Measurements from ENCODE around the gene ANKRD44. TPM values are rescaled to one million over a fixed set of nuclear protein-coding genes. Genes with fewer than 3 reads are reported as not detected.

ANKRD44 gene
- total RNA-seq, 1 donor from 2014 or later = 11.2 TPM

- H3K27ac Mint-ChIP-seq (ENCODE audit: unreplicated experiment) = no peak overlapping the region
- DNase-seq (ENCODE audit: low read depth, low spot score) = no peak
- H3K36me3 Mint-ChIP-seq (ENCODE audit: low read depth) = no peaks in the 10 kb centered on the region
- H3K9me3 Mint-ChIP-seq = peaks cover 6% of the 10 kb centered on the region
- peaks cover 18% of the 10 kb centered on the region for H3K4me1 Mint-ChIP-seq
- no peak overlapping the region for H3K4me3 Mint-ChIP-seq
- TF ChIP-seq, protein P1, sequence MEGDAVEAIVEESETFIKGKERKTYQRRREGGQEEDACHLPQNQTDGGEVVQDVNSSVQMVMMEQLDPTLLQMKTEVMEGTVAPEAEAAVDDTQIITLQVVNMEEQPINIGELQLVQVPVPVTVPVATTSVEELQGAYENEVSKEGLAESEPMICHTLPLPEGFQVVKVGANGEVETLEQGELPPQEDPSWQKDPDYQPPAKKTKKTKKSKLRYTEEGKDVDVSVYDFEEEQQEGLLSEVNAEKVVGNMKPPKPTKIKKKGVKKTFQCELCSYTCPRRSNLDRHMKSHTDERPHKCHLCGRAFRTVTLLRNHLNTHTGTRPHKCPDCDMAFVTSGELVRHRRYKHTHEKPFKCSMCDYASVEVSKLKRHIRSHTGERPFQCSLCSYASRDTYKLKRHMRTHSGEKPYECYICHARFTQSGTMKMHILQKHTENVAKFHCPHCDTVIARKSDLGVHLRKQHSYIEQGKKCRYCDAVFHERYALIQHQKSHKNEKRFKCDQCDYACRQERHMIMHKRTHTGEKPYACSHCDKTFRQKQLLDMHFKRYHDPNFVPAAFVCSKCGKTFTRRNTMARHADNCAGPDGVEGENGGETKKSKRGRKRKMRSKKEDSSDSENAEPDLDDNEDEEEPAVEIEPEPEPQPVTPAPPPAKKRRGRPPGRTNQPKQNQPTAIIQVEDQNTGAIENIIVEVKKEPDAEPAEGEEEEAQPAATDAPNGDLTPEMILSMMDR (conservative IDR thresholded peaks at IDR 0.05) = no peak
- no peaks in the 10 kb centered on the region for H3K27me3 Mint-ChIP-seq (ENCODE audit: low read depth)
Measured at GRCh38 chr2:196968516-196968915, 342.1 kb downstream of the ANKRD44 start.

DNA sequence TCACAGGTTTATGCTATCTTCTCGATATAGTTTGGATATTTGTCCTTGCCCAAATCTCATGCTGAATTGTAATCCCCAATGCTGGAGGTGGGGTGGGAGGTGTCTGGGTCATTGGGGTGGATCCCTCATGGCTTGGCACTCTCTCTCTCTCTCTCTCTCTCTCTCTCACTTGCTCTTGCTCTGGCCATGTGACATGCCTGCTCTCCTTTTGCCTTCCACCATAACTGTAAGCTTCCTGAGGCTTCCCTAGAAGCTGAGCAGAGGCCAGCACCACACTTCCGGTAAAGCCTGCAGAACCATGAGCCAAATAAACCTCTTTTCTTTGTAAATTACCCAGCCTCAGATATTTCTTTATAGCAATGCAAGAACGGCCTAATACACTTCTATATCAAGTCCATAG is 342.8 kb downstream of the ANKRD44 start:
- TF ChIP-seq, protein P1 (conservative IDR thresholded peaks at IDR 0.05) = no peak
- no peak overlapping the region for H3K27ac Mint-ChIP-seq (ENCODE audit: unreplicated experiment)
- H3K36me3 Mint-ChIP-seq (ENCODE audit: low read depth) = no peaks in the 10 kb centered on the region
- DNase-seq (ENCODE audit: low read depth, low spot score) = no peak
- H3K4me3 Mint-ChIP-seq = no peak overlapping the region
- peaks cover 18% of the 10 kb centered on the region for H3K4me1 Mint-ChIP-seq
- no peaks in the 10 kb centered on the region for H3K27me3 Mint-ChIP-seq (ENCODE audit: low read depth)
- peaks cover 6% of the 10 kb centered on the region for H3K9me3 Mint-ChIP-seq

DNA sequence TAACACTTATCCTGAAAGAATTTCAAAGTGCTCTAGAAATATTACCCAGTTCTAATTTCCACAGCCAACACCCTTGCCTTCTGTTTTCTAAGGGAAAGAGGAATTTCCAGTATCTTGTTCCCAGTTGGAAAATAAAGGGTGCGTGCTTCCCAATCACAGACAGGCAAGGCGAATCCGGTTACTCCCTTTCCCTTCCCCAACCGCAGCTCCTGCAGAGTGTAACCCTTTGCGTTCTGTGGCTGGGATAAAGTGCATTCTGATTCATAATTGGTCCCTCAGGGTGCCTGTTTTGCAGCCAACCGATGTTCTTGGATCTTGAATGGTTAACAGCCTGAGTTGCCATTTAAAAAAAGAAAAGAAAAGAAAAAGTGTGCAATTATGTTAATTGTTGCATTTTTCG is 343.5 kb downstream of the ANKRD44 start:
- H3K27me3 Mint-ChIP-seq (ENCODE audit: low read depth) = no peaks in the 10 kb centered on the region
- no peak overlapping the region for H3K27ac Mint-ChIP-seq (ENCODE audit: unreplicated experiment)
- no peak for DNase-seq (ENCODE audit: low read depth, low spot score)
- TF ChIP-seq, protein P1 (conservative IDR thresholded peaks at IDR 0.05) = no peak
- no peaks in the 10 kb centered on the region for H3K36me3 Mint-ChIP-seq (ENCODE audit: low read depth)
- H3K9me3 Mint-ChIP-seq = peaks cover 6% of the 10 kb centered on the region
- no peak overlapping the region for H3K4me3 Mint-ChIP-seq
- H3K4me1 Mint-ChIP-seq = peaks cover 18% of the 10 kb centered on the region

DNA sequence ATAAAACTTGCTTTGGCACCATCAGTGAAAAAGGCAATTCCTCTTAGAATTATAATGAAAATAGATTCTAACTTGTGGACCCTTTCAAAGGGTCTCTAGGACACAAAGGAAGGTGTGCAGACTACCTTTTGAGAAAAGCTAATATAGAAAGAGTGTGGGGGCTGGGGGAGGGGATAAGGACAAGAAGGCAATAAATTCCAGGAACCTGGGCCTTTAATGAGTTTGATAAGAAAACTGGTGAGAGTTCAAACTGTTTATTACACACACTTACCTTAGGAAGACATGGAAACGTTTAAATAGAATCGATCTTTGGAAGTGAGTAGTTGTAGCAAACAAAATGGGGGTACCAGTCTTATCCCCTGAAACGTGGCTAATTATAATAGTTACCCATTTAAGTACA is 344.5 kb downstream of the ANKRD44 start:
- H3K9me3 Mint-ChIP-seq = peaks cover 6% of the 10 kb centered on the region
- TF ChIP-seq, protein P1 (conservative IDR thresholded peaks at IDR 0.05) = no peak
- no peak overlapping the region for H3K27ac Mint-ChIP-seq (ENCODE audit: unreplicated experiment)
- no peak for DNase-seq (ENCODE audit: low read depth, low spot score)
- H3K27me3 Mint-ChIP-seq (ENCODE audit: low read depth) = no peaks in the 10 kb centered on the region
- peaks cover 18% of the 10 kb centered on the region for H3K4me1 Mint-ChIP-seq
- no peak overlapping the region for H3K4me3 Mint-ChIP-seq
- H3K36me3 Mint-ChIP-seq (ENCODE audit: low read depth) = no peaks in the 10 kb centered on the region

DNA sequence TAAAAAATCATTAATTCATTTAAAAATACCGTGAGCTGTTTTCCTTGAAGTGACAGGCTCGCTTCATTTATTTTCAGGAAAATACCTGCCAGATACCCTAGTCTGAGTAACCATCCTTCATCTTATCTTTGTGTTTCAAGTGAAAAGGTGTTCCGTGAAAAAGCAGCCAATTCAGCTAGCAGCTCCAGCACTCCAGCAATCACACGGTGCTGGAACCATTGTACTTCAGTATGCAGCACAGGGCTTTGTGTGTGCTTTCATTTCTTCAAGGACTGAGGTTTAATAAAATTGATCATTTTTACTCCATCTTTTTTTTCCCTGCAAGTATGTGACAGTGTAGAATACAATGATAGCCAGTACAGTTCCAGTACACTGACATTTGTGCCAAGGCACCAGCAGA is 344.9 kb downstream of the ANKRD44 start:
- Mint-ChIP-seq H3K27me3 (ENCODE audit: low read depth) (no peaks in the 10 kb centered on the region), H3K27ac (ENCODE audit: unreplicated experiment) (no peak overlapping the region), H3K9me3 (peaks cover 6% of the 10 kb centered on the region), H3K36me3 (ENCODE audit: low read depth) (no peaks in the 10 kb centered on the region), H3K4me1 (peaks cover 18% of the 10 kb centered on the region), H3K4me3 (no peak overlapping the region)
- TF ChIP-seq, protein P1 (conservative IDR thresholded peaks at IDR 0.05) = no peak
- DNase-seq (ENCODE audit: low read depth, low spot score) = no peak

DNA sequence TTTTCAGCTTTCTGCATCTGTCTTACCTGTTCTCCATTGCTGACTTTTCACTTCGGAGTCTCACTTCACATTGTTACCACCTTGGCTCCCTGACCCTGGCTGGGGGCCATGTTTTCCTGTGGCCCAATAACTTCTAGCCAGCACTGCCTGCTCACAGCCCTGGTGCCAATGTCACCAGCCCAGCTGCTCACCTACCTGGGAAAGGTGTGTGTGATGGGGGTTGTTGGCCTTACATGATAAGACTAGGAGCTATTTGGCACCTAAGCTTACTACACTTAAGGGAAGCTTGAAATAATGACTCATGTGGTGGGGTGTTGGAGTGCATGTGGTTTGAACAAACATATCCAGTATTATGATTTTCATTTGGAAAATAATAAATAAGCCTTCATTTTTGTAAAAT is 346.6 kb downstream of the ANKRD44 start:
- no peaks in the 10 kb centered on the region for H3K27me3 Mint-ChIP-seq (ENCODE audit: low read depth)
- H3K4me3 Mint-ChIP-seq = no peak overlapping the region
- peaks cover 6% of the 10 kb centered on the region for H3K9me3 Mint-ChIP-seq
- TF ChIP-seq, protein P1 (conservative IDR thresholded peaks at IDR 0.05) = no peak
- no peak for DNase-seq (ENCODE audit: low read depth, low spot score)
- no peak overlapping the region for H3K27ac Mint-ChIP-seq (ENCODE audit: unreplicated experiment)
- H3K36me3 Mint-ChIP-seq (ENCODE audit: low read depth) = no peaks in the 10 kb centered on the region
- peaks cover 18% of the 10 kb centered on the region for H3K4me1 Mint-ChIP-seq

All from neural crest cell (in vitro differentiated cells).